KMS-11 (cell line): ENCODE data around the gene GSTO2.

Experiments used
- H2AFZ ChIP-seq: fragments of 200-600 bp; sonication (generic); 2 replicates; pipeline ENCODE4 v1.6.1; 2016; ENCODE audit warnings: antibody characterized with exemption, mixed run types, low read depth
- H3K27ac ChIP-seq: fragments of 200-600 bp; sonication (generic); 2 replicates; pipeline ENCODE4 v1.6.1; 2016; ENCODE audit warnings: mild to moderate bottlenecking, mixed run types
- H3K27me3 ChIP-seq: fragments of 200-600 bp; sonication (generic); 2 replicates; pipeline ENCODE4 v1.6.1; 2017; ENCODE audit warnings: mild to moderate bottlenecking, low read depth, mixed run types, moderate library complexity; ENCODE audit not compliant: insufficient read depth
- H3K36me3 ChIP-seq: fragments of 200-600 bp; sonication (generic); 2 replicates; pipeline ENCODE4 v1.6.1; 2017; ENCODE audit warnings: mild to moderate bottlenecking, mixed run types; ENCODE audit not compliant: insufficient read depth
- H3K4me1 ChIP-seq: fragments of 200-600 bp; sonication (generic); 2 replicates; pipeline ENCODE4 v1.6.1; 2016; ENCODE audit warnings: mild to moderate bottlenecking, low read depth, mixed run types; ENCODE audit not compliant: poor library complexity, severe bottlenecking
- H3K4me2 ChIP-seq: fragments of 200-600 bp; sonication (generic); 2 replicates; pipeline ENCODE4 v1.7.0; 2016; ENCODE audit warnings: mild to moderate bottlenecking, mixed run types
- H3K4me3 ChIP-seq: fragments of 200-600 bp; sonication (generic); IDR thresholded peaks from 2 replicates; pipeline ENCODE4 v1.6.1; 2017; ENCODE audit warnings: low read depth, low read length, mixed read lengths; ENCODE audit not compliant: insufficient read depth
- H3K79me2 ChIP-seq: fragments of 200-600 bp; sonication (generic); 2 replicates; pipeline ENCODE4 v1.6.1; 2016; ENCODE audit warnings: low read depth, mixed run types; ENCODE audit not compliant: insufficient read depth
- H3K9ac ChIP-seq: fragments of 200-600 bp; sonication (generic); 2 replicates; pipeline ENCODE4 v1.6.1; 2016; ENCODE audit warnings: mild to moderate bottlenecking, mixed run types
- H4K20me1 ChIP-seq: fragments of 200-600 bp; sonication (generic); 2 replicates; pipeline ENCODE4 v1.6.1; 2016; ENCODE audit warnings: mild to moderate bottlenecking, mixed run types; ENCODE audit not compliant: insufficient read depth
- TF ChIP-seq, protein P1 (sequence below): fragments of 200-600 bp; sonication (generic); conservative IDR thresholded peaks from 2 replicates; pipeline ENCODE4 v1.6.1; 2017; ENCODE audit warnings: low read depth, mild to moderate bottlenecking, antibody characterized with exemption, low read length, moderate library complexity, mixed read lengths

Gene GSTO2

DNA sequence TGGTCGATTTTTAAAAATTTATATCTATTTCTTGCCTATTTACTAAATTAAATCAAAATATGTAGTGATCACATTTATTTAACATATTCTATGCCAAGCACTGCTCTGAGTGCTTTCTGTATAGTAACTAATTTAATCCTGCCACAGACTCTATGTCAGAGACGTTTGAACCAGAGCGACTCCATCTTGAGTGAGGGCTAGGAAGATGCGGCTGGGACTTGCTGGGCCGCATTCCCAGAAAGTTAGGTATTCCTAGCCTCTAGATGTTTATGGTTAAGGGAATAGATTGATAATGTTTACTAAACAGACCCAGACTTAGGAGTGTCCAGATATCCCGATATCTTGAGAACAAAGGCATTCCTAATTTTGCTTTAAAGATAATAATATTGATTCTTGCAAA is 17.5 kb upstream of the GSTO2 start:
- Histone ChIP-seq H4K20me1 (no peaks in the 10 kb centered on the region), H3K79me2 (peaks cover 8% of the 10 kb centered on the region; the same call in 1 of the 2 replicates), H3K9ac (no peak overlapping the region), H3K4me2 (no peak overlapping the region), H3K27me3 (no peaks in the 10 kb centered on the region; the same call in 1 of the 2 replicates), H3K4me1 (peaks cover 9% of the 10 kb centered on the region), H2AFZ (no peak overlapping the region), H3K4me3 (no peak overlapping the region), H3K36me3 (no peaks in the 10 kb centered on the region), H3K27ac (no peak overlapping the region)
- TF ChIP-seq, protein P1, sequence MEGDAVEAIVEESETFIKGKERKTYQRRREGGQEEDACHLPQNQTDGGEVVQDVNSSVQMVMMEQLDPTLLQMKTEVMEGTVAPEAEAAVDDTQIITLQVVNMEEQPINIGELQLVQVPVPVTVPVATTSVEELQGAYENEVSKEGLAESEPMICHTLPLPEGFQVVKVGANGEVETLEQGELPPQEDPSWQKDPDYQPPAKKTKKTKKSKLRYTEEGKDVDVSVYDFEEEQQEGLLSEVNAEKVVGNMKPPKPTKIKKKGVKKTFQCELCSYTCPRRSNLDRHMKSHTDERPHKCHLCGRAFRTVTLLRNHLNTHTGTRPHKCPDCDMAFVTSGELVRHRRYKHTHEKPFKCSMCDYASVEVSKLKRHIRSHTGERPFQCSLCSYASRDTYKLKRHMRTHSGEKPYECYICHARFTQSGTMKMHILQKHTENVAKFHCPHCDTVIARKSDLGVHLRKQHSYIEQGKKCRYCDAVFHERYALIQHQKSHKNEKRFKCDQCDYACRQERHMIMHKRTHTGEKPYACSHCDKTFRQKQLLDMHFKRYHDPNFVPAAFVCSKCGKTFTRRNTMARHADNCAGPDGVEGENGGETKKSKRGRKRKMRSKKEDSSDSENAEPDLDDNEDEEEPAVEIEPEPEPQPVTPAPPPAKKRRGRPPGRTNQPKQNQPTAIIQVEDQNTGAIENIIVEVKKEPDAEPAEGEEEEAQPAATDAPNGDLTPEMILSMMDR = no peak

DNA sequence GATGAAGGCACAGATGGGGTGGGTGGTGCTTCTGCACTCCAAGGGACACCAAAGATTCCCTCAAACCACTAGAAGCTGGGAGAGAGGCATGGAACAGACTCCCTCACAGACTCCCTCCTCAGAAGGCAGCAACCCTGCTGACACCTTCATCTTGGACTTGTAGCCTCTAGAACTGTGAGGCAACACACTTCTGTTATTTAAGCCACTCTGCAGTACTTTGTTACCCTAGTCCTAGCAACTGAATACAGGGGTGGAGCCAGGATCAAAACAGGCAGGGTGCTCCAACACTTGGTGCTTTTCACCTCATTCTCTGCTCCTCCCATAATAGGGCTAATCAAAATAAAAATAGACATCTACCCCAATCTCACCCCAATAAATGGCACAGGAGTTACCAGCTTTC is 16.6 kb upstream of the GSTO2 start:
- H3K9ac ChIP-seq = no peak overlapping the region
- no peak overlapping the region for H3K4me2 ChIP-seq
- no peaks in the 10 kb centered on the region for H4K20me1 ChIP-seq
- H2AFZ ChIP-seq = no peak overlapping the region
- H3K27ac ChIP-seq = no peak overlapping the region
- peaks cover 14% of the 10 kb centered on the region; the same call in 1 of the 2 replicates for H3K79me2 ChIP-seq
- H3K27me3 ChIP-seq = no peaks in the 10 kb centered on the region
- TF ChIP-seq, protein P1 = no peak
- H3K4me1 ChIP-seq = peaks cover 18% of the 10 kb centered on the region
- H3K4me3 ChIP-seq = no peak overlapping the region
- H3K36me3 ChIP-seq = no peaks in the 10 kb centered on the region

DNA sequence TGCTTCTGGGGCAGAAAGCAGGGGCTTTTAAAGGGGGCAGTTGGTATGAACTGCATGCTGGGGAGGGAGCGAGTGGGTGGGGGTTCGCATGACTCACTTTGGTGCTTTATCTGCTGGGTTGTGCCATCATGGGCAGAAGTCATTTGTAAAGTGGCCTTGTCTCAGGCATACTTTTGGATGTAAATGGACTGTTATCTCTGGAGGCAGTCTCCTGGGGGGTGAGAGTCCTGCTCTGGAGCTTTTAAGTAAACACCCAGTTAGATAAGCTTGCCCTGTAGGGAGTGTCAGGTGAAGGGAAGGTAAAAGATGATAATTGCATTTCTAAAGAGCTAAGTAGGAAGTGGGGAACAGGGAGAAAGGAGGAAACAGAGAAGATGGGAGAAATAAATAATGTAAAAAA is 15.9 kb upstream of the GSTO2 start:
- H3K9ac ChIP-seq = no peak overlapping the region
- H3K36me3 ChIP-seq = no peaks in the 10 kb centered on the region
- H4K20me1 ChIP-seq = no peaks in the 10 kb centered on the region
- peaks cover 20% of the 10 kb centered on the region; the same call in 1 of the 2 replicates for H3K79me2 ChIP-seq
- no peak overlapping the region for H3K4me3 ChIP-seq
- no peak overlapping the region for H3K4me2 ChIP-seq
- no peaks in the 10 kb centered on the region for H3K27me3 ChIP-seq
- peaks cover 25% of the 10 kb centered on the region for H3K4me1 ChIP-seq
- H2AFZ ChIP-seq = no peak overlapping the region
- TF ChIP-seq, protein P1 = no peak
- H3K27ac ChIP-seq = no peak overlapping the region

DNA sequence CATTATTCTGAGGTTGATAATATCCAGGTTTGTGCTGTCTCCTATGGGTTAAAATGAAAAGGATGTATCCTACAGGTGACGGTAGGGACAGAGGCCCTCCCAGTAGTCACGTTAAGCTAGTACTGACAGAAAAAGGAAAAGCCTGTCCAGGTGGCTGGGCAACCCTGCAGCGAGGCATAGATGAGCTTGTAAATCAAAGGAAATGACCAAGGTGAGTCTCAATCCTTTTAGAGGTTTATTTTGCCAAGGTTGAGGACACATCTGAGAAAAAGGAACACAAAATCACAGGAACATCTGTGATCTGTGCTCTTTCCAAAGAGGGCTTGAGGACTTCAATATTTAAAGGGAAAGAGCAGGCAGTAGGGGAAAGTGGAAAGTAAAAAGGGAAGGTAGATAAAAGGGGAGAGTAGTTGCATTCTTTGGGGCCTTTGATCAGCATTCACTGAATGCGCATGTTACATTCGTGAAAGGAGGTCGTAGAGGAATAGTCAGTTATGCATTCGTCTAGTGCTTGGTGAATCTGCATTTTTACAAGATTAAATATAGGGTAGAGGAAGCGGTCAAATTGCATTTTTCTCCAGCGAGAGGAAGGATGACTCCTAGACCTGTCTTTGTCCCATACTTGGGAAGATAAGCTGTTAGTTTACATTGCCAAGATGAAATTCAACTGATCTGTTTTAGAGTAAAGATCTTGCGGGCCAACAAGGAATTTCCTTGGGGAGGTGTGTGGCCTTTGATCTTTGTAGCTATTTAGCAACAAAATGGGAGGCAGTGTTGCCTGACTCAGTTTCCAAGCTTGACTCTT is 15.2 kb upstream of the GSTO2 start:
- Histone ChIP-seq H3K4me2 (peak overlapping the region; percentile 92), H3K27me3 (no peaks in the 10 kb centered on the region), H2AFZ (peak overlapping the region; percentile 98), H4K20me1 (no peaks in the 10 kb centered on the region), H3K4me3 (no peak overlapping the region), H3K79me2 (peaks cover 20% of the 10 kb centered on the region; the same call in 1 of the 2 replicates), H3K36me3 (no peaks in the 10 kb centered on the region), H3K9ac (peak overlapping the region; percentile 93; the same call in 1 of the 2 replicates), H3K27ac (peak overlapping the region; percentile 71; the same call in 1 of the 2 replicates), H3K4me1 (peaks cover 25% of the 10 kb centered on the region)
- TF ChIP-seq, protein P1 = no peak
